HG03045 (cell line): ENCODE measurements around the gene CAMTA2.
"Not testable (repeated sequence)": the region's sequence is repeated elsewhere in the genome, so short reads cannot be mapped to it uniquely, and the experiment has no call there.

Experiments used
- ATAC-seq: cut with Tn5 transposase; IDR thresholded peaks from one replicate; pipeline ENCODE4 v1.9.1; 2021; ENCODE audit warnings: mild to moderate bottlenecking, moderate library complexity; ENCODE audit not compliant: unreplicated experiment

The CAMTA2 gene, protein sequence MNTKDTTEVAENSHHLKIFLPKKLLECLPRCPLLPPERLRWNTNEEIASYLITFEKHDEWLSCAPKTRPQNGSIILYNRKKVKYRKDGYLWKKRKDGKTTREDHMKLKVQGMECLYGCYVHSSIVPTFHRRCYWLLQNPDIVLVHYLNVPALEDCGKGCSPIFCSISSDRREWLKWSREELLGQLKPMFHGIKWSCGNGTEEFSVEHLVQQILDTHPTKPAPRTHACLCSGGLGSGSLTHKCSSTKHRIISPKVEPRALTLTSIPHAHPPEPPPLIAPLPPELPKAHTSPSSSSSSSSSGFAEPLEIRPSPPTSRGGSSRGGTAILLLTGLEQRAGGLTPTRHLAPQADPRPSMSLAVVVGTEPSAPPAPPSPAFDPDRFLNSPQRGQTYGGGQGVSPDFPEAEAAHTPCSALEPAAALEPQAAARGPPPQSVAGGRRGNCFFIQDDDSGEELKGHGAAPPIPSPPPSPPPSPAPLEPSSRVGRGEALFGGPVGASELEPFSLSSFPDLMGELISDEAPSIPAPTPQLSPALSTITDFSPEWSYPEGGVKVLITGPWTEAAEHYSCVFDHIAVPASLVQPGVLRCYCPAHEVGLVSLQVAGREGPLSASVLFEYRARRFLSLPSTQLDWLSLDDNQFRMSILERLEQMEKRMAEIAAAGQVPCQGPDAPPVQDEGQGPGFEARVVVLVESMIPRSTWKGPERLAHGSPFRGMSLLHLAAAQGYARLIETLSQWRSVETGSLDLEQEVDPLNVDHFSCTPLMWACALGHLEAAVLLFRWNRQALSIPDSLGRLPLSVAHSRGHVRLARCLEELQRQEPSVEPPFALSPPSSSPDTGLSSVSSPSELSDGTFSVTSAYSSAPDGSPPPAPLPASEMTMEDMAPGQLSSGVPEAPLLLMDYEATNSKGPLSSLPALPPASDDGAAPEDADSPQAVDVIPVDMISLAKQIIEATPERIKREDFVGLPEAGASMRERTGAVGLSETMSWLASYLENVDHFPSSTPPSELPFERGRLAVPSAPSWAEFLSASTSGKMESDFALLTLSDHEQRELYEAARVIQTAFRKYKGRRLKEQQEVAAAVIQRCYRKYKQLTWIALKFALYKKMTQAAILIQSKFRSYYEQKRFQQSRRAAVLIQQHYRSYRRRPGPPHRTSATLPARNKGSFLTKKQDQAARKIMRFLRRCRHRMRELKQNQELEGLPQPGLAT

GRCh38 chr17:4986951-4987766, at the start of gene CAMTA2:
TSS of gene CAMTA2 (minus strand) at chr17:4987675. CDS start at chr17:4986222, 1,453 bp downstream.
- ATAC-seq, result peak; percentile 71

DNA sequence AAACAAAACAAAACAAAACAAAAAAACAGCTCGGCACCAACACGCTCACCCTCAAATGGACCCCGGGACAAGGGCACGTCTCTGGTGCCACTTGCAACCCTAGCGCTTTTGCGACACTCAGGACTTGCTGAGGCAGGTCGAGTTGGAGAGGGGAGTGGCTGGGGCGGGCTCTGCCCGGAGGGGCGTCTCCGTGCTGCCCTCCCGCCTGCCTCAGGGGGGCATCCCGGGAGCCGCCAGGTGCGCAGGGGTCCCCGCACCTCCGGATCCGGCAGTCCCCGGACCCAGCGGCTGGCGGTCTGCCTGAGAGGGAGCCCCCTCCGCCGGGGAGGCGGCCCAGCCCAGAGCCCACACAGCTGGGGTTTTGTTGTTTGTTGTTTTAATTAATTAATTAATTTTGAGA, 47.8 kb upstream of the CAMTA2 start, which contains the start of gene SLC52A1:
Gene SLC52A1, minus strand, starts transcription at position 112 of the 400 bp plus-strand sequence. CDS start 820 bp downstream, outside the sequence.
- no peak for ATAC-seq

DNA sequence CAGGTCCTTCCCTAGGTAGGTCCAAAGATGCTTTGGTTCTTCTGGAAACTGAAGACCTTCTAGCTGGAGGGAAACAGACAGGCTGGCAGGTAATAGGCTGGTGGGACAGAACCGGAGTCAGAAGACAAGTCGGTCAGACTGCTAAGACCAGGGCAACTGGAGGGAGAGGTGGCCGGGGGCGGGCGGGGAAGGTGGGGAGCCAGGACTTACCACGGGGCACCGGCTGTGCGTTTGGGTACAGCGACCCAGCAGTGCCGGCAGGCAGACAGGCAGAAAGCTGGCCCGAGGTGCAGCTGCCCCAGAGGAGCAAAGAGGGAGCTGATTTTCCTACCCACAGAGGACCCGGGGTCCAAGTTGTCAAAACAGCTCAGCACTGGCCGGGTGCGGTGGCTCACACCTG, 47.2 kb upstream of the CAMTA2 start:
- ATAC-seq, result no peak

DNA sequence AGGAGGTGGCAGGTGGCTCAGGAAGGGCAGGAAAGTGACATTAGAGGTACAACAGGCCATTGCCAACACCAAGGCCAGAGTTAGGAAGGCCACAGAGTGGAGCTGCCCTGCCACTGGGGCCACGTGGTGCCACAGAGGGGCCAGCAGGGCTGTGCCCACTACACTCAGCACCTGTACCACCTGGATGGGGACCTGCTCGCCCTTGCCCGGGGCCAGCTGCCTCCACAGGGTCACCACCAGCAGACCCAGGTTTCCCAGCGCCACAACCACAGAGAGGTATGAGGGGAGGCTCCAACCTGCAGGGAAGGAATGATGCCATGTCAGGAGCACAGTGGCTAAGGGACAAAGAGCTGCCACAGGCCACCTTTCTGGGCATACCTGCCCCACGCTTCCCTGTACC, 46.6 kb upstream of the CAMTA2 start:
- no peak for ATAC-seq

- no peak for ATAC-seq
Observed at GRCh38 chr17:5033352-5034015, 46.0 kb upstream of the CAMTA2 start.

DNA sequence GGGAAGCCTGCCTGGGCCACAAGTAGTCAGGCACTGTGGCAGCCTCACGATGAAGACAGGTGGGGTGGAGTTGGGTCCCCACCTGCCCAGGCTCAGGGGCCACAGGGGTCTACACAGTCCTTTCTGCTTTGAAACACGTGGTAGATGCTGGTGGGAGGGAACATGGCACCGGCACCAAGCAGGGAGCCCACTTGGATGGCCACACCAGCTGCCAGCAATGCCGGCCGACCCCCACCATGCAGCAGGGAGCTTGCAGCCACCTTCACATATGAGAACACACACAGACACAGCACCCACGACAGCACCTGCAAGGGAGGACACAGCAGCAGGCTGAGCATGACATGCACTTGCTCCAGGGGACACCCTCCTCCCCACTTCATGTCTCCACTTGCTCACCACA, 45.4 kb upstream of the CAMTA2 start:
- no peak for ATAC-seq

DNA sequence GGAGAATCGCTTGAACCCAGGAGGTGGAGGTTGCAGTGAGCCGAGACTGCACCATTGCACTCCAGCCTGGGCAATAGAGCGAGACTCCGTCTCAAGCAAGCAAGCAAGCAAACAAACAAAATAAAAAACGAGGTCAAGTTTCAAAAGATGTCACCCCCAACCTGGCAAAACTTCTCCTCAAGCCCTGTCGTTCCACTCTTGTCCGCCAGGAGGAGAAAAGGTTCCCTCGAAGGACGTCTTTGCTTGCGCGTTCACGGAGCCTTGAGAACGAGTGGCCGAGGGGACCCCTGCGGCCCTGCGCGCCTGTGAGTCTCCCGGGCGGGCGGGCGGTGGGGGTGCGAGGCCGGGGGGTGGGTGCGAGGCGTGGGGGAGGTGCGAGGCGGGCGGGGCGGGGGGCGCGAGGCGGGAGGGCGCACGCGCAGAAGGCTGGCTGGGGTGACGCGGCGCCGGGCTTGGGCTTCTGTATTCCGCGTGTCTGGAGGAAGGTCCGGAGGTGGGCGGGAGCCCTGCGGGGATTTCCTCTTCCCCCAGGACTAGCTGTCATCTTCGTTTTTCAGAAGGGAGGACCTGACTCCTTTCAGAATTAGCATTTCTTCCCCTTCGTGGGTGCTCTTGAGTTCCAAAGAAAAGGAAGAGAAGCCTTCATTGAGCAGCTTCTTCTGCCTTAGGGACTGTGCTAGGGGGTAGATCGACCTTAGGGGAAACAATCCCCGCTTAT, 44.0 kb upstream of the CAMTA2 start:
- ATAC-seq, result peak; percentile 55

GRCh38 chr17:5030168-5030567, 42.7 kb upstream of the CAMTA2 start:
- not testable (repeated sequence) for ATAC-seq

DNA sequence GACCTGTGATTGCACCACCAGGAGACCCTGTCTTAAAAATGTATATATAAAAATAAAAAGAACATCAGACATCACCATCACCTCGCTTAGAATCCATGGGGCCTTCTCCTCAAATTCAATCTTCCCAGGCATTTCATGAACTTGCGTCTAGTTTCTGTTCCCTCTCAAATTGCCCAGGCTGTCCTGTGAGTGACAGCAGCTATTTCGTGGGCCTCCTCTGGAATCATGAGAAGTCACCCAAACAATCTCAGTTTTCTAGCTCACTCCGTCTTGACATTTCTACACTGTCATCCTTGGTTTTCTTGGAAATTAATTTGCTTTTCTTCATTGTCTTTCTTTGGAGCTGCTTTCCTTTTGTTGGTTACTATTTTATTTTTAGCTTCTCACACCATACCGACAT, 40.4 kb upstream of the CAMTA2 start:
- ATAC-seq, result no peak

DNA sequence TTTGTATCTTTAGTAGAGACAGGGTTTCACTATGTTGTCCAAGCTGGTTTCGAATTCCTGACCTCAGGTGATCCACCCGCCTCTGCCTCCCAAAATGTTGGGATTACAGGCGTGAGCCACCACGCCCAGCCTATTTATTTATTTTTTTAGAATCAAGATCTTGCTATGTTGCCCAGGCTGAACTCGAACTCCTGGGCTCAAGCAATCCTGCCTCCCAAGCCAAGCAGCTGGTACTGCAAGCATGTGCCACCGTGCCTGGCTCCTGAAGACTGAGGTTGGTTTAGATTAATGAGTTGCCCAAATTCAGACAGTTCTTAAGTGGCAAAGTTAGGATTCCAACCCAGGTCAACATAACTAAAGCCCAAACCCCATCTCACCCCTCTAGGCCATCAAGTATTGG, 39.8 kb upstream of the CAMTA2 start:
- ATAC-seq, result no peak

DNA sequence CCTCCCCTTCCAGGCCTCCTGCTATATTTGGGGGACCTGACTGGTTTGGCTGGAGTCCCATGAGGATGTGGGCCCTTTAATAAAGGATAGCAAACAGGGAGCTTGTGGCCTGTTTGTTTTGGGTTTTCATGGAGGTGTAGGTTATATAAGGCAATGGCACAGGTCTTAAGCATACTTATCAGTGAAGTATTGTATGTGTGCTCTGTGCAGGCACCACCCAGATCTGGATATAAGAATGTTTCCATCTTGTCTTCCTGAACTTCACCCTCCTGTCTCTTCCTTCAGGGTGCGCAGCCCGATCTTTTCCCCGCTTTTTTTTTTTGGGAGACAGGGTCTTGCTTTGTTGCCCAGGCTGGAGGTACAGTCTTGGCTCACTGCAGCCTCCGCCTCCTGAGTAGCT, 37.1 kb upstream of the CAMTA2 start:
- no peak for ATAC-seq

GRCh38 chr17:5023588-5024147, 36.2 kb upstream of the CAMTA2 start:
- no peak for ATAC-seq

DNA sequence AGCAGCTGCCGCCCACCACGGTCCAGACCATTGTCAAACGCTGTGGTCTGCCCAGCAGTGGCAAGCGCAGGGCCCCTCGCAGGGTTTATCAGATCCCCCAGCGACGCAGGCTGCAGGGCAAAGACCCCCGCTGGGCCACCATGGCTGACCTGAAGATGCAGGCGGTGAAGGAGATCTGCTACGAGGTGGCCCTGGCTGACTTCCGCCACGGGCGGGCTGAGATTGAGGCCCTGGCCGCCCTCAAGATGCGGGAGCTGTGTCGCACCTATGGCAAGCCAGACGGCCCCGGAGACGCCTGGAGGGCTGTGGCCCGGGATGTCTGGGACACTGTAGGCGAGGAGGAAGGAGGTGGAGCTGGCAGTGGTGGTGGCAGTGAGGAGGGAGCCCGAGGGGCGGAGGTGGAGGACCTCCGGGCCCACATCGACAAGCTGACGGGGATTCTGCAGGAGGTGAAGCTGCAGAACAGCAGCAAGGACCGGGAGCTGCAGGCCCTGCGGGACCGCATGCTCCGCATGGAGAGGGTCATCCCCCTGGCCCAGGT, 34.8 kb upstream of the CAMTA2 start:
- no peak for ATAC-seq

DNA sequence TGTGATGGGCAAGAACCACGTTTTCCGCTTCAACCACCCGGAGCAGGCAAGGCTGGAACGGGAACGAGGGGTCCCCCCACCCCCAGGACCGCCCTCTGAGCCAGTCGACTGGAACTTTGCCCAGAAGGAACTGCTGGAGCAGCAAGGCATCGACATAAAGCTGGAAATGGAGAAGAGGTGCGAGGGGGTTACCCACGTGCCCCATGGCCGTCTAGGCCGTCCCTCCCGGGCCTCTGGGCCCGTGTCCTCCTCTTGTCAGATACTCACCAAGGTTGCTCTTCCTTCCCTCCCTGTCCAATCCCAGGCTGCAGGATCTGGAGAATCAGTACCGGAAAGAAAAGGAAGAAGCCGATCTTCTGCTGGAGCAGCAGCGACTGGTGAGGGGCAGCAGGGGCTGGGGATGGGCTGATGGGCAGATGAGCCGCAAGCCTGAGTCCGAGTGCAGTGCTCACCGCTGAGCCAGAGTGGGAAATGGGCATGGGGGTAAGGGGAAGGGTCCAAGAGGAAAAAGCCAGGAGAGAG, 33.1 kb upstream of the CAMTA2 start:
- ATAC-seq, result no peak

DNA sequence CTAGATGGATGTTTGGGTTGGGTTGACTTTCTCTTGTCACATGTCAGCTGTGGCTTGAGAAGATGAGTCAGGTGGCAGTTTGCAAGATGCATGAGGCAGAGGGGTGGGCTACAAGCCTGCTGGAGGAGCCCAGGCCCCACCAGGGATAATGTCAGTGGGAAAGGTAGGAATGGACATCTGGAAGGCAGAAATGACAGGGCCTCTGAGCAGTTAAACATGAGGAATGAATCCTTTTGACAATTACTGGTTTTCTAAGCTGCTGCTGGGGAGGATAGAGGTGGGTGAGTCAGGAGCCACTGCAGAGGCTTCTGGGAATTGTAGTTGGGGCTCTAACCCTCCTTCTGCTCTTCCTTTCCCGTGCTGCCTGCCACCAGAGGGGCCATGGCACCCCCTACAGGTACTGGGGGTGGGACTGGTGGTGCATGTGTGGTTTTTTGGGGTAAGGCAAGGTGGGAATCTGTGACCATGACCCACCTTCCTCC, 32.0 kb upstream of the CAMTA2 start:
- no peak for ATAC-seq

DNA sequence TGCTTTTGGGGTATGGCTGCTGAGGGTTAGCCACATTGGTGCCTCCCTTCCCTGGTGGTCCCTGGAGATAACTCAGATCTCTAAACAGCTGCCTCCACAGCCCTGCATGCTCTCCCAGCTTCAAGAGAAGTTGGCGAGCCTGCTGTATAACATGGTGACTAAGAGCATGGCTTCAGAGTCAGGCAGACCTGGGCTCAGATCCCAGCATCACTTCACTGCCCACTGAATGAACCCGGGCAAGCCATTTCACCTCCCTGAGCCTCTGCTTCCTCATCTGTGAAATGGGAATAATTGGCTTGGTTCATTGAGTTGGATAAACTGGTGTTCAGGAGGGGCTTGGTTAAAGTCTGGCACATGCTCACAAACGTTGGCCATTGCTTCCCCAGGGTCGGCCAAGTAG, 26.9 kb upstream of the CAMTA2 start:
- no peak for ATAC-seq

GRCh38 chr17:5011928-5012327, 24.5 kb upstream of the CAMTA2 start:
- no peak for ATAC-seq

DNA sequence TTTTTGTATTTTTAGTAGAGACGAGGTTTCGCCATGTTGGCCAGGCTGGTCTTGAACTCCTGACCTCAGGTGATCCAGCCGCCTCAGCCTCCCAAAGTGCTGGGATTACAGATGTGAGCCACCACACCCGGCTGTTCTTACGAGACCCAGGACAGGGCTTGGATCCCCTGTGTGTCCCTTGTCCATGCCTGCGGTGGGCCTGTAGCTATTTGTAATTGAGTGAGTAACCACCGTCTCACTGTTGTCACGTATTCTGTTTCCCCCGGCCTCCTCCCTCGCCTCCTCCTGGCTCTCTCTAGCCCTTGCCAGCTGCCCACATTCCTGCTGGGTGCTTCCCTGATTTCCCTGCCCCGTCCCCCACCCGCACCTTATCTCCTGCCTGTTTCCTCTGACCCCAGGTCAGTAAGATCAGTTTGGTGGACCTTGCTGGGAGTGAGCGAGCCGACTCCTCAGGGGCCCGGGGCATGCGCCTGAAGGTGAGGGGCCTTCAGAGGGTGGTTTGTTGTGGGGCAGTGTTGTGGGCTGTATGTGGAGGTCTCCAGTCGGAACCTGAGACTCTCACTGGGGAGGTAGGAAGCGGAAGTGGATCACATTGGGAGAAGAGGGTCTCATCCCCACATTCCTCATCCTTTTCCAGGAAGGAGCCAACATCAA, 15.9 kb upstream of the CAMTA2 start:
- no peak for ATAC-seq
